Measurements from ENCODE around the gene LYPD6.

The LYPD6 gene

GRCh38 chr2:149409506-149409905 lies 79.1 kb downstream of the LYPD6 start:
- DNase-seq (ENCODE audit: low read depth): no peak

- peak; percentile 91 for DNase-seq (ENCODE audit: low read depth)
Observed at GRCh38 chr2:149410701-149411484, 80.5 kb downstream of the LYPD6 start.

GRCh38 chr2:149413487-149413886 lies 83.1 kb downstream of the LYPD6 start:
- DNase-seq (ENCODE audit: low read depth): no peak

GRCh38 chr2:149415086-149415485 lies 84.7 kb downstream of the LYPD6 start:
- DNase-seq (ENCODE audit: low read depth): no peak

- DNase-seq (ENCODE audit: low read depth): peak; percentile 8
Observed at GRCh38 chr2:149418065-149418464, 87.7 kb downstream of the LYPD6 start.

GRCh38 chr2:149420053-149420963 lies 89.9 kb downstream of the LYPD6 start:
- no peak for DNase-seq (ENCODE audit: low read depth)

- no peak for DNase-seq (ENCODE audit: low read depth)
Observed at GRCh38 chr2:149421791-149422190, 91.4 kb downstream of the LYPD6 start.

GRCh38 chr2:149422337-149422990 lies 92.1 kb downstream of the LYPD6 start:
- DNase-seq (ENCODE audit: low read depth): peak; percentile 56

GRCh38 chr2:149422991-149423338 lies 92.6 kb downstream of the LYPD6 start:
- DNase-seq (ENCODE audit: low read depth): no peak

- DNase-seq (ENCODE audit: low read depth): no peak
Observed at GRCh38 chr2:149423630-149424029, 93.2 kb downstream of the LYPD6 start.

GRCh38 chr2:149427387-149427786 lies 97.0 kb downstream of the LYPD6 start:
- DNase-seq (ENCODE audit: low read depth): no peak

GRCh38 chr2:149428783-149429182 lies 98.4 kb downstream of the LYPD6 start:
- no peak for DNase-seq (ENCODE audit: low read depth)

GRCh38 chr2:149430743-149431736 lies 100.7 kb downstream of the LYPD6 start:
- peak; percentile 39 for DNase-seq (ENCODE audit: low read depth)

GRCh38 chr2:149438330-149438960 lies 108.1 kb downstream of the LYPD6 start:
- no peak for DNase-seq (ENCODE audit: low read depth)

- DNase-seq (ENCODE audit: low read depth): peak; percentile 14
Observed at GRCh38 chr2:149441255-149441654, 110.9 kb downstream of the LYPD6 start.

- DNase-seq (ENCODE audit: low read depth): no peak
Observed at GRCh38 chr2:149442346-149442745, 112.0 kb downstream of the LYPD6 start.

GRCh38 chr2:149443150-149443549 lies 112.8 kb downstream of the LYPD6 start:
- no peak for DNase-seq (ENCODE audit: low read depth)

- no peak for DNase-seq (ENCODE audit: low read depth)
Observed at GRCh38 chr2:149446748-149447147, 116.4 kb downstream of the LYPD6 start.

GRCh38 chr2:149448315-149448714 lies 117.9 kb downstream of the LYPD6 start:
- DNase-seq (ENCODE audit: low read depth): no peak

- no peak for DNase-seq (ENCODE audit: low read depth)
Observed at GRCh38 chr2:149449017-149449416, 118.6 kb downstream of the LYPD6 start.
